Suppressor macrophage treated with lipopolysaccharide for 1 hour (primary cell): Measurements from ENCODE around the gene CALY.

Experiments used
- DNase-seq, 3 donors: peaks; one replicate each; pipeline ENCODE4 v3.0.0-alpha.2; 2020 to 2022

CALY gene

DNA sequence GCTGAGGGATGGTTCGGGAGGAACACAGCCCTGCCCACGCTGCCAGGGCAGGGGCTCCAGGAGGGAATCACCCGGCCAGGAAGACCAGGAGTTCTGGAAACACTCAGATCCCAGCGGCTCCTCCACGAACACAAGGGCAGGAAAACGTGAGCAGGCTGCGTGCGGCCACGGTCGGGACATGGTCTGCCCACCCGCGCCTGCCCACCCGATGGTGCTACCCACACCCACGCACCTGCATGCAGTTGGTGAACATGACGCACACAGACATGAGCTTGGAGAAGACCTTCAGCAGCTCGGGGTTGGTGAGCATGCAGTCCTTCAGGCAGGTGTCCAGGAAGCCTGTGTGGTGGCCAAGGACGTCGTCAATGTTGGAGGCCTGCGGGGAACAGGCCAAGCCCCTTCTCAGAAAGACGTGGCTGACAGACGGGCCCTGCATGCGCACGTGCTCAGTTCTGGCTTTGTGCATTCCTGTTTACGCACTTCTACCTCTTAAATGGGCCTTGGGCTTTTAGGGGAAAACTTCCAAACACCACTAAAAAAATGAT is 53.8 kb downstream of the CALY start:
- no peak for DNase-seq

DNA sequence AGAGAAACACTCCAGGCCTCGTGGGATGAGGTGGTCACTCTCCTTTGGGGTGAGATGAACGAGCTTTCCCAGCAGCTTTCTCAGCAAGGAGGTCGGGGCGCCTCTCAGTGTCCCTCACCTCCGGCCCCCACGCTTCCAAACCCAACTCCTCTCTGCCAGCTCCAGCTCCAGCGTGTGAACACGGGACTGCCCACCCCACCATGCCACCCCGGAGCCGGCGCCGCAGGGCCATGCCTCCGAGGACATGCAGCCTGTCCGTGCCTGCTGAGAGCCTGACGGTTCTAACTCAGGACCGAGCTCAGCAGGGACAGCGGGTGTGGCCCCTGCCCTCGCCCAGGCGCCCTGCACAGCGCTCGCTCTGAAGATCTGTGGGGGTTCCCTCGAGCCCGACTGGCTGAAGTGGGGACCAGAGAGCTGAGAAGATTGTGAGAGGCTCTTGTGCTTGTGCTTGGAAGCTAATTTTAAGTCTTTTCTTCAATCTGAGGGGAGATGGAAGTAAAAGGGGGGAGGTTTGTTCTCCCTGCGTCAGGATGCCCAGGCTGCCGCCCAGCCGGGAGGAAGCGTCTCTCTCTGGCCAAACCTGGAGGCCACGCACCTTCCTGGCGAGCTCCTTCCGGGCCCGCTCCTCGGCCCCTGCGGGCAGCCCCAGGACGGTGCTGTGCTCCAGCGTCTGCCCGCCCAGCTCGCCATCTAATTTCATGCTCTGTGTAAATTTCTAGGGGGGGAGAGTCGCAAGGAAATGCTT is 54.9 kb downstream of the CALY start:
- DNase-seq, result no peak

DNA sequence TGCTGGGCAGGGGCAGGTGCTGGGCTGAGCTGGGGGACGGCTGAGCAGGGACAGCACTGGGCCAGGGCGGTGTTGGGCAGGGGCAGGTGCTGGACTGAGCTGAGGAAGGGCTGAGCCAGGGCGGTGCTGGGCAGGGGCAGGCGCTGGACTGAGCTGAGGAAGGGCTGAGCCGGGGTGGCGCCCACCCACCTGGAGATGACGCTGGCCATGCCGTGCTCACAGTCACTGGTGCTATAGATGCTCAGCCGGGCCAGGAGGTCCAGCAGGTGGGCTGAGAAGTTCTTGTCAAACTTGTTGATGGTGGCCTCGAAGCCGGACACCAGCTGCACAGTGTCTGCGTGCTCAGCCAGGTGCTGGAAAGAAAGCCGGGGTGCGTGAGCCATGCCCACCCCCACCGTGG is 55.6 kb downstream of the CALY start:
- no peak for DNase-seq

DNA sequence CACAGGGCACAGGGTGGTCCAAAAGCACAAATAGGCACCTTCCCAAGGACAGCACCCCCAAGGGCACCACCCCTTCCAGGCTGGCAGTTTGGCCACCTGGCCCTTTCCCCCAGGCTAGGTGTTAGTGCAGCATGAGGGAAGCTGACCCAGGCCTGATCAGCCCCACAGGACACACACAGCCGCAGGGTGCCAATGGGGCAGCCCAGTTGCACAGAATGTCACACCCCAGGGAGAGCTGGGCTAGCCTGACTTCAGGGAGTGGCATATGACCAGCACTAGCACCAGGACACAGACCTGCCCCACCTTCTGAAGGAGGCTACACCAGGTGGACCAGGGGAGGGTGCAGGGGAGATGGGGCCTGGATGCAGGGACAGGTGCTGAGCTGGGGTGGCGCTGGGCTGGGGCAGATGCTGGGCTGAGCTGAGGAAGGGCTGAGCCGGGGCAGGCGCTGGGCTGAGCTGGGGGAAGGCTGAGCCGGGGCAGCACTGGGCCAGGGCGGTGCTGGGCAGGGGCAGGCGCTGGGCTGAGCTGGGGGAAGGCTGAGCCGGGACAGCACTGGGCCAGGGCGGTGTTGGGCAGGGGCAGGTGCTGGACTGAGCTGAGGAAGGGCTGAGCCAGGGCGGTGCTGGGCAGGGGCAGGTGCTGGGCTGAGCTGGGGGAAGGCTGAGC is 56.2 kb downstream of the CALY start:
- no peak for DNase-seq

DNA sequence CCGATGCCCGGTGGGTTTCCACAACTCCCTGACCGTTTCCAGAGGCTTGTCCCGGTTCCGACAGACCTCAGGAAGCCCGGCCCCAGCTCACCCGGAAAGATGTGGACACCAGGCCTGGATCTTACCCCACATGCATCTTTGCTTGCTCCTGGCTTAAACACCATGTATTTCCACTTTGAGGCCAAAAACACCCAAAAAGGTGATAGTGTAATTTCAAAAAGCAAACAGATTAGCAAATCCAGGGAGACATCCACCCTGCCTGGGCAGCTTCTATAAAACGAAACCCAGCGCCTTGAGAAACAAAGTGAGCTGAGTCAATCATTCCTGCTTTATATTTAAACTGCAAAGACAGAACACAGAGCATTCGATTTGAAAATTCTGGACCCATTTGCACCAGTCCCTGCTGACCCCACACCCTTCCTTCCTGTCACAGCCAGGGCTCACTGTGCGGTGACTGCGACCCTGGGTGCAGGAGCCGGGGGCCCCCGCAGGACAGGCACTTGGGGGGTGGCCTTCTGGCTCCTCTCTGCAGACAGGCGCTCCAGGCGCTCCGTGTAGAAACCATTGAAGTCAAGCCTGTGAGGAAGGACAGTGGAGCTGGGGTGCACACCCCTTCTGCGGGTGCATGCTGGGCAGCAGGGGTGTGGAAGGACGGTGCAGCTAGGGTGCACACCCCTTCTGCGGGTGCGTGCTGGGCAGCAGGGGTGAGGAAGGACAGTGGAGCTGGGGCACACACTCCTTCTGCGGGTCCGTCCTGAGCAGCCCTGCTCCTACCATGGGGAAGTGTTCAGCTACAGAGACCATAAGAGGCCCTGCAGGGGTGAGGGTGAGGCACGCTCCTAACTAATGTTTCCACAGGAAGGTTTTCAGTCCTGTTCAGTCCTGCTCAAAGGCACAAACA is 57.1 kb downstream of the CALY start:
- DNase-seq, result peak; percentile 39 to 44 (median 40)

DNA sequence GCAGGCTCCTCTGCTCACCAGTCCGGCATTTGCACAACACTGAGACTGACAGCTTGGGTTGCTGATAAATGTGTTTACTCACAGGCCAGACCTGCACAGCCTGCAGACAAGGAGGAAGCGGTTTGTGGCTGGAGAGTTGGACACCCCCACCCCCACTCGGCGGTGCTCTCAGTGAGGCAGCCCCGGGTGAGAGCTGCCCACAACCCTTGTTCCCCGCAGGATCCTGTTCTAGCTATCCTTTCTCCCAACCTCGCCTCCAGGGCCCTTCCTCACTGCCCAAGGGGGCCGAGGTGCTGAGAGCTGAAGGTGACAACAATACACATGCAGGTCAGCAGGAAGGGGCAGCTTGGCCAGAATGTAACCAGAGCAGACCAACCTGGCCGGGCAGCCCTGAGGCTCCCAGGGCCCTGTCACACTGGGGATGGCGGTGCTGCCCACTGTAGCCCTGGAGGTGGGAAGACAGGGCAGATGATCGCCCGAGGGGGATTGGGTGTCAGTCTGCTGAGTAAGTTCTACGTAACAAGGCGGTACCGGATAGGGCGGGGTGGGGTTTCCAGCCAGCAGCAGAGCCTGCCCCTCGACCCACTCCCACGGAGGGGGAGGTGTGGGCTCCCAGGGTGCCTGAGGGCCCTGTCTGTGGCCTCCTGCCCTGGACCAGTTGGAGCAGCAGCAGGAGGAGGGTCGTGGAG is 58.0 kb downstream of the CALY start:
- peak; percentile 79 to 88 (median 82) for DNase-seq

DNA sequence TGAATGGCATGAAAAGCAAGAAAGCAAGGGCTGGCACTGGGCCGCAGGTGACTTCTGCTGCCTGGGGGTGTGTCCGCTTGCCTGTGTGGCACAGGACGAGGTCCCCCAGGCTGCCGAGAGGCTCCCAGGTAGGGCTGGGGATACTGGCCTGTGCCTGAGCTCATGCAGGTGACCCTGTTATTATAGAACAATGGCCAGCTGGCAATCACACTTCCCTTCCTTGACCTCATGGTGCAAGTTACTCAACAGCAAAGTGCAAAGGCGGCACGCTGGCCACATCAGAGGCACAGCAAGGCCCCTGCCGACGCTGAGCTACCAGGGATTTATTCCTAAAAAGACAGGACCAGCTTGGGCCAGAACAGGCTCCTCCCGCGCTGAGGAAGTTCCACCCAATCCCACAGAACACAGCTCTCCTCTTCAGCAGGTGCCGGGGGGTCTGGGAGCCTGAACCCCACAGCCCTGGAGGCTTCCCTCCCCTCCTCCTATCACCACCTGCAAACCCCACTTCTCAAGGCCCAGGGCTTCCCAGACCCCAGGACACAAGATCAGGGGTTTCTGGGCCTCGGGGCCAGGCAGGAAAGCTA is 58.6 kb downstream of the CALY start:
- DNase-seq, result peak; percentile 42 to 62 (median 47)

DNA sequence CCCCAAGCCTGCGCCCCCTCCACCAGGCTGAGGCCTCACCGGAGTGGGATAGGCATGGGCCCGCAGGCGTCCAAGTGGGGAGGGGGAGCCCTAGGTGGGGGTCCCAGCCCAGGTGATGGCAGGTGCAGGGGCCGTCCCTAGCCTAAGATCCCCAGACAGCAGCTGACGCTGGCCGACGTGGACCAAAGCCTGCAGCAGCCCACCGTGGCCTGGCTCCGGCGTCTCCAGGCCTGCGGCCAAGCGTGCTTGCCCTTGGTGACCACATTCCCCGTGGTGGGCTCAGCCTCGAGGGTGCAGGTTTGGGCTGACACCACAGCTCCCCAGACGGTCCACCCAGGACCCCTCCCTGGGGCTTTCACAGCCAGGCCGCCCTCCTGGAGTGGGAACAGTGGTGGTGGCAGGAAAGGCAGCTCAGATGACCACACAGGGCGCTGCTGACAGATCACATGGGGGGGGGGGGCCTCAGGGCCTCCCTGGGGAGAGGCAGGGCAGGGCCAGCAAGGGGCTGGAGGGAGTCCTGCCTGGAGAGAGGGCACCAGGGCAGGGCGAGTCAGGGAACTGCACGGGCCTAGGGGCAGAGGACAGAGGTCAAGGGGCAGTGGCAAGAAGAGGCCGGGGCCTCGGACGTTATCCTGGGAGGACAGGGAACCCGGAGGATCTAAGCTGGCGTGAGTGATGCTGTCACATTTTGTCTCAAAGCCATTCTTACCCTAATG is 59.3 kb downstream of the CALY start:
- DNase-seq, result no peak

DNA sequence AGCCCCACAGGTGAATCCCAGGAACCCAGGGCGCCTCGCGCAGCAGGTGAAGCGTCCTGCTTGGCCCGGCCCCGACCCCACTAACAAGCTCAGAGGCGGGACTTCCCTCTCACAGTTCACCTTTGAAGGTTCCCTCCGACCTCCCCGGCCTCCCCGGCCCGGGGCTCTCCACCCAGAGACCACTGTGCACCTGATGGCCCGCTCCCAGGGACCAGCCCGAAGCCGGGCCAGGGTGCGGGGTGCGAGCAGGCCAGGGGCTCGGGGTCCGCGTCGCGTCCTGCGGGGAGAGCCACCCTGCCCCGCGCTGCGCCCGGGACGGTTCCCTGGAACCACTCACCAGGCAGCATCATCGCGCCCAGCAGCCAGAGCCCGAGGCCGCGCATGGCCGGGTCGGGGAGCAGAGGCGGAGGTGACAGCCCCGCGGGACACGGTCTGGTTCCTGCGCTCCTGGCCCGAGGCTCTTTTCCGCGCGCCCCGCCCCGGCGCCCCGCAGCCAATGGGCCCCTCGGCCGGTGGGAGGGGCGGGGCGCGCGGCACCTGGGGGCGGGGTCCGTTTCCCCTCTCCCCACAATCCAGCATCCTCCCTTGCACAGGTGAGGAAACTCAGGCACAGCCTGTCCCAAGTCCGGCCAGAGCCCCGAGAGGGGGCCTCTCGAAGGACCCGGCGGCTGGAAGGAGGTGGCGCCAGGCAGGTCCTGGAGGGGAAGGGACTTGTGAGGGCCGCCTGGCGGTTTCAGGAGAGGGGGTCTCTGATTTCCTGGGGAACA is 60.1 kb downstream of the CALY start, which contains the start of gene ADAM8:
ADAM8 (minus strand) TSS at position 434 of the 767 bp plus-strand sequence; CDS start at position 383, 51 bp downstream.
- peak; percentile 43 to 69 (median 48) for DNase-seq

DNA sequence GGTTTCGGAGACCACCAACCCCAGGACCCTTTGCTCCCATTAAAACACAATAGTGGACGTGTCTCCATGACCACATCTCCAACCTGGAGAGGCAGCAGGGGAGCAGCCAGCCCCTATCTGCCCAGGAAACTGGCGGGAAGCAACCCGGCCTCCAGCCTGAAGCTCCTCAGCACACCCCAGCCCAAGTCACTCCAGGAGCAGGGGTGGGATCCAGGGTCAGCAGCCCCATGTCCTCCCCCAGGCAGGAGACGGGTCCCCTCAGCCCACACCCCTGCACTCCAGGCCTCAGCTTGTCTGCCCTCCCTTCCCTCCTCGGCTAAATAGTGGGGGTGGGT is 60.6 kb downstream of the CALY start:
- no peak for DNase-seq

DNA sequence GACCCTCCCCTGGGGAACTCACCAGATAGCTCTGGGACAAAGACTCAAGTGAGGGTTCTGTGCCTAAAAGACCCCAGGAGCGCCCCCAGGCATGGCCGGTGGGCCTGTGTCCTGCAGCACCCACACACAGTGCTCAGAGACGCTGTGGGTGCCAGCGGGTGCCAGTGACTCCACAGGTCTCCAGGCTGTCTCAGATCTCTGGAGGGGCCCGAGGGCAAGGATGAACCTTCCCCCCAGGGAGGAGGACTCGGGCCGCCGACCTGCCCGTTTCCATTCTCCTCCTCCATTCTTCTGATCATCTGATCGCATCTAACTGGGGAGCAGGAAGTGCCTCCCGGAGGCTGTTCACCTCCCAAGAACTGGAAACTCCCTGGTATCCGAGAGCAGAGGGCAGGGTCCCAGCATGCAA is 61.0 kb downstream of the CALY start:
- DNase-seq, result peak; percentile 49 to 62 (median 50)

DNA sequence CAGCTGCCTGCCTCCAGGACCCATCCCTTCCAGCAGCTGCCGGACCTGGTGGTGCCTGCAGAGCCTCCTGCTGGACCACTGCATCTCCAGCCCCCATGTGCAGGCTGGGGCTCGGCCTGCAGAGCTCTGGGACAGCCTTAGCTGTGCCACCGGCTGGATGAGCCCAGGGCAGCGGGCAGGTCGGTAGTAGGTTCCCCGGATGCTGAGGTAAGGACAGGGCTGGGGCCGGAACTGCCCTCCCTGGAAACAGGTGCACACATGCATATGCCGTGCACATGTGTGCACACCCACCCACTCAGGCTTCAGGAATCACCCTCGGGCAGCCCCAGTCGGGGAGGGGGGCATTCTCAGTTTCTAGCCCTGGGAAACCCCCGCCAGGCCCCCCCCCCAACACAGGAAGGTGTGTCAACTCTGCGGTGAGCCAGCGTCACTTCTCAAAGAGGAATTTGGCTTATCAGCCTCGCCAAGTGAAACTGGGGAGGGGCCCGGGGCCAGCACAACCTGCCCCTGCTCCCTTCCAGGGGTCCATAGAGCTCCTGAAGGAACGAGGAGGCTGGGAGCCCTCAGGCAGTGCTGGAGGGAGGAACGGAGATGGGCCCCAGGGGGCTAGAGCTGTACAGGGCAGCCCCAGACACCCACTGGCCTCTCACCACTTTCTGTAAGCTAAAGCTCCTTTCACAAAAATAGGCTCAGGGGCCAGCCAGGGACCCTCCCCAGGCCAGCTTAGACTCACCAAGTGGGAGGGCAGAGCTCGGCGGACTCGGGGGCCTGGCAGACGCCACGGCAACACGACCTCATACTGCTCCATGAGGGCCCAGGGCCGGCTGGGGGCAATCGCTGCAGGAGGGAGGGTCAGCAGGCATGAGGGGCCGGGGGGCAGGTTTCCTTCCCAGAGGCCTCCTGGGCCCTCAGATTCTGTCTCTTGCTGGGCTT is 61.7 kb downstream of the CALY start:
- DNase-seq, result peak; percentile 30 to 60 (median 54)
